Spleen (tissue), 11 donors: ENCODE results near the gene LYZL1. TPM values are rescaled to one million over a fixed set of nuclear protein-coding genes. Genes with fewer than 3 reads are reported as not detected.
A peak's percentile ranks its signal among the peaks of the same experiment; 100 is the strongest.

Source experiments
- DNase-seq: peaks from one replicate; pipeline ENCODE4 v3.0.0-alpha.2; 2020
- H3K27ac ChIP-seq, 8 donors: fragments of 200-600 bp; sonication (generic) in 7 of 8; 1 replicate in 4 of 8; 2 replicates in 4 of 8; pipeline versions ENCODE4 v1.5.0 to v1.8.0; 2016 to 2021; ENCODE audit warnings: inconsistent platforms in 4 of 8, mild to moderate bottlenecking in 4 of 8, moderate library complexity in 1 of 8
- H3K27me3 ChIP-seq, 7 donors: fragments of 200-600 bp; sonication (generic) in 6 of 7; replicated peaks in 1 of 7; 1 replicate in 4 of 7; 2 replicates in 3 of 7; pipeline versions ENCODE4 v1.5.0 to v1.8.0; 2016 to 2021; ENCODE audit warnings: inconsistent platforms in 3 of 7, mild to moderate bottlenecking in 1 of 7
- H3K36me3 ChIP-seq, 6 donors: fragments of 200-600 bp; sonication (generic) in 5 of 6; 1 replicate in 4 of 6; 2 replicates in 2 of 6; pipeline versions ENCODE4 v1.5.0 to v1.8.0; 2016 to 2021; ENCODE audit warnings: inconsistent platforms in 2 of 6
- H3K4me1 ChIP-seq, 6 donors: fragments of 200-600 bp; sonication (generic) in 5 of 6; 1 replicate in 3 of 6; 2 replicates in 3 of 6; pipeline versions ENCODE4 v1.5.0 to v1.8.0; 2016 to 2021; ENCODE audit warnings: inconsistent platforms in 3 of 6
- H3K4me3 ChIP-seq, 8 donors: fragments of 200-600 bp; sonication (generic) in 7 of 8; 1 replicate in 4 of 8; 2 replicates in 4 of 8; pipeline versions ENCODE4 v1.5.0 to v1.8.0; 2016 to 2021; ENCODE audit warnings: inconsistent platforms in 4 of 8, mild to moderate bottlenecking in 4 of 8, moderate library complexity in 2 of 8
- H3K9me3 ChIP-seq, 8 donors: fragments of 200-600 bp; sonication (generic) in 7 of 8; 1 replicate in 4 of 8; 2 replicates in 4 of 8; pipeline versions ENCODE4 v1.5.0 to v1.8.0; 2016 to 2021; ENCODE audit warnings: inconsistent platforms in 4 of 8
- CTCF ChIP-seq, 11 experiments: fragments of 200-600 bp in 7 of 11; fragments of 450-650 bp in 4 of 11; sonication (generic) in 4 of 11; IDR thresholded peaks in 8 of 11; conservative IDR thresholded peaks in 3 of 11; 1 replicate in 7 of 11; 2 replicates in 4 of 11; pipeline versions ENCODE4 v1.4.0 to v1.8.0; 2016 to 2021; ENCODE audit warnings: antibody characterized with exemption in 11 of 11, inconsistent platforms in 4 of 11, mild to moderate bottlenecking in 1 of 11
- POLR2A ChIP-seq, 3 donors: fragments of 450-650 bp; IDR thresholded peaks; one replicate each; pipeline ENCODE4 v1.5.1; 2017; ENCODE audit warnings: antibody characterized with exemption in 3 of 3, mild to moderate bottlenecking in 1 of 3
- POLR2AphosphoS5 ChIP-seq, 3 donors: sonication (generic); formaldehyde crosslinking; IDR thresholded peaks; one replicate each; pipeline ENCODE4 v1.5.1; 2017; ENCODE audit warnings: antibody characterized with exemption in 3 of 3
- WGBS, 5 donors: extraction: QIAGEN DNeasy Blood & Tissue Kit in 3 of 5; methylation state at CpG; one replicate each; pipeline versions ENCODE4 v1.1.5 to v1.1.7; 2013 to 2018; 5-methylcytosine and 5-hydroxymethylcytosine counted together
- intact Hi-C: fragments of 100-400 bp; cut with DNase I; formaldehyde crosslinking; loops from one replicate; pipeline ENCODE4 v1.15.0; 2023; ENCODE audit warnings: low total_unique reads
- polyA plus RNA-seq, 3 donors: library from polyadenylated mRNA; stranded (reverse); fragments of 200-250 nt; gene quantifications; one replicate each; pipeline ENCODE4 v1.2.1, GENCODE V29; 2013
- total RNA-seq, 7 donors: library from RNA; depleted of rRNA in 3 of 7; stranded (reverse); fragments of >200 nt in 3 of 7; fragmentation: NEBNext Ultra II Directional in 4 of 7; extraction: Animal tissue kit (Norgen Biotek cat#: 25700) in 4 of 7; gene quantifications; one replicate each; pipeline versions ENCODE4 v1.1.0 to v1.2.1, GENCODE V29; 2016 to 2021
- donor health status: healthy with polysubstance abuse.
- donor health status: DM: no; HTN: no; CAD: no; lungs with moderate emphysema.
- donor health status: DM: no; HTN: no; CAD: no.
- donor health status: Bipolar disorder and iron deficiency.
- donor health status: healthy.
- donor health status: DM: no; HTN: no; CAD: no.
- donor health status: DM: yes; HTN: yes; CAD: no.

LYZL1 gene
- total and polyA plus RNA-seq, 10 donors, result not detected

GRCh38 chr10:29246449-29246848 is 42.4 kb upstream of the LYZL1 start:
- TF ChIP-seq POLR2A (IDR thresholded peaks at IDR 0.05) (no peak), POLR2AphosphoS5 (IDR thresholded peaks at IDR 0.05) (no peak), CTCF (IDR thresholded peaks at IDR 0.05 in 8 of 11, conservative IDR thresholded peaks at IDR 0.05 in 3 of 11) (no peak)
- WGBS, 5 donors, result 88 to 100% (median 89%) methylated on average over 1 of the region's 1 CpG
- Histone ChIP-seq H3K9me3 (no peaks in the 10 kb centered on the region), H3K27me3 (peaks cover 0 to 5% (median 0%) of the 10 kb centered on the region in 7 donors), H3K4me3 (no peak overlapping the region), H3K27ac (no peak overlapping the region), H3K4me1 (no peaks in the 10 kb centered on the region), H3K36me3 (no peaks in the 10 kb centered on the region)
- intact Hi-C loops, result no loop called here
- no peak for DNase-seq

DNA sequence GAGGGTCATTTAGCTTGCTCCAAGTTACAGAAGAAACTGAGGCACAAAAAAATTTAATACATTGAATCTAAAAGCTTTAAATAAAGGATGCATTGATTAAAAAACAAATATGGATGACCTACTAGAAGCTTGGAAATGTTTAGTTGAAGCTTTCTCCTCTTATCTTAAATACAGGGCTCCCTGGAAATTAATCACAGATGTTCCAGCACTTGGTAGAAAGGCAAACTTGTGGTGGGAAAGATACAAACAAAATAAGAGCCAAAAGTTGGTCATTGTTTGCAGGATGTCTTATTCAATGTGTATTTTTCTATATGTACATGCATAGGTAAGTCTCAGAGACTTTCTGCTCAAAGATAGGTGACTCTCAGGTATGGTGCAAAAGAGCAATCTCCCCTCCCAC is 40.7 kb upstream of the LYZL1 start:
- Histone ChIP-seq H3K36me3 (no peaks in the 10 kb centered on the region), H3K27ac (no peak overlapping the region), H3K27me3 (peaks cover 0 to 11% (median 0%) of the 10 kb centered on the region in 7 donors), H3K4me3 (no peak overlapping the region), H3K4me1 (no peaks in the 10 kb centered on the region), H3K9me3 (no peaks in the 10 kb centered on the region)
- TF ChIP-seq CTCF (IDR thresholded peaks at IDR 0.05 in 8 of 11, conservative IDR thresholded peaks at IDR 0.05 in 3 of 11) (no peak), POLR2A (IDR thresholded peaks at IDR 0.05) (no peak), POLR2AphosphoS5 (IDR thresholded peaks at IDR 0.05) (no peak)
- intact Hi-C loops, result no loop called here
- DNase-seq, result no peak

DNA sequence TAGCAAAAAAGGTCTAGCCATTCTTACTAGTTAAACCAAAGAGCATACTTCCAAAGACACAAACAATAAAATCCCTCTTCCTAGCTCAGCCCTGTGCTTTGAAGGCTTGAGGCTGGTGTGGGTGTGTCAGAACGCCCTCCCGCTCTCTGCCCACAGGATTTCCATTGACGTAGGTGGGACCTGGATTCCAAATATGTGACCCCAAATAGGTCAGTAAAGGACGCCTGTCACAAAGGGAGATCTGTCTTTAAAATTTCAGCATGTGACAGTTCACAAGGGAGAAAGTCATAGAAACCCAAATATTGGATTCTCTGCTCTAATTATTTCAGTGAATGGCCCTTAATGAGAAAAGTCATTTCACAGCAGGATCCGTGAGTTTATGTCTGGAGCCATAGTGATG is 39.9 kb upstream of the LYZL1 start:
- TF ChIP-seq CTCF (IDR thresholded peaks at IDR 0.05 in 8 of 11, conservative IDR thresholded peaks at IDR 0.05 in 3 of 11), result no peak
- no peak for TF ChIP-seq POLR2AphosphoS5 (IDR thresholded peaks at IDR 0.05)
- TF ChIP-seq POLR2A (IDR thresholded peaks at IDR 0.05), result no peak
- H3K36me3 ChIP-seq, result no peaks in the 10 kb centered on the region
- no peak overlapping the region for H3K27ac ChIP-seq
- intact Hi-C loops, result no loop called here
- H3K4me3 ChIP-seq, result no peak overlapping the region
- H3K4me1 ChIP-seq, result no peaks in the 10 kb centered on the region
- DNase-seq, result no peak
- peaks cover 0 to 18% (median 0%) of the 10 kb centered on the region in 7 donors for H3K27me3 ChIP-seq
- no peaks in the 10 kb centered on the region for H3K9me3 ChIP-seq
- WGBS, 5 donors, result 76 to 94% (median 83%) methylated on average over 5 of the region's 5 CpGs

- WGBS, 5 donors, result 41 to 70% (median 67%) methylated on average over 1 of the region's 1 CpG
- intact Hi-C loops, result no loop called here
- Histone ChIP-seq H3K9me3 (no peaks in the 10 kb centered on the region), H3K36me3 (no peaks in the 10 kb centered on the region), H3K27me3 (peaks cover 0 to 18% (median 0%) of the 10 kb centered on the region in 7 donors), H3K4me3 (no peak overlapping the region), H3K27ac (peak overlapping the region in 1 of 8 donors; percentile 5), H3K4me1 (peaks cover 0 to 5% (median 2%) of the 10 kb centered on the region in 6 donors)
- DNase-seq, result no peak
- TF ChIP-seq POLR2AphosphoS5 (IDR thresholded peaks at IDR 0.05) (no peak), POLR2A (IDR thresholded peaks at IDR 0.05) (no peak), CTCF (IDR thresholded peaks at IDR 0.05 in 8 of 11, conservative IDR thresholded peaks at IDR 0.05 in 3 of 11) (no peak)
Measured at GRCh38 chr10:29250066-29250465, 38.8 kb upstream of the LYZL1 start.
